Measurements from ENCODE around the gene FHAD1. TPM values are rescaled to one million over a fixed set of nuclear protein-coding genes. Genes with fewer than 3 reads are reported as not detected.

The FHAD1 gene
- total RNA-seq, 1 donor from 2014 or later: 0.21 TPM

DNA sequence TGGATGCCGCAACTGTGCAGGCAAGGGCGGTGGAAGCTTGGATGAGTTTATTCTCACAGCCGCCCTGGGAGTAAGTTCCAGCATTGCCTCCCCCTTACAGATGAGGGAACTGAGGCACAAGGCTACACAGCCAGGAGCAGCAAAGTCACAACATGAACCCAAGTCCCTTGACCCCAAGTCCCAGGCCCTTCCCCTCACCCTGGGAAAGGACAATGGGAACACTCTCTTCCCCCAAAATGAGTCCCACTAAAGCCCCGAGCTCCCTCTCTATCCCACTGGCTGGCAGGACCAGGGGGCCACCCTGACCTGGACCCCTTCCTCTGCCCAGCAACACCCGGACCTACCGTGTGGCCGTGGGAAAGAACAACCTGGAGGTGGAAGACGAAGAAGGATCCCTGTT lies 195.1 kb downstream of the FHAD1 start:
- H3K27me3 ChIP-seq (ENCODE audit: control insufficient read depth, insufficient read depth, low read length): peaks cover 6% of the 10 kb centered on the region
- H3K4me3 ChIP-seq (ENCODE audit: low read depth, low read length): no peak overlapping the region

DNA sequence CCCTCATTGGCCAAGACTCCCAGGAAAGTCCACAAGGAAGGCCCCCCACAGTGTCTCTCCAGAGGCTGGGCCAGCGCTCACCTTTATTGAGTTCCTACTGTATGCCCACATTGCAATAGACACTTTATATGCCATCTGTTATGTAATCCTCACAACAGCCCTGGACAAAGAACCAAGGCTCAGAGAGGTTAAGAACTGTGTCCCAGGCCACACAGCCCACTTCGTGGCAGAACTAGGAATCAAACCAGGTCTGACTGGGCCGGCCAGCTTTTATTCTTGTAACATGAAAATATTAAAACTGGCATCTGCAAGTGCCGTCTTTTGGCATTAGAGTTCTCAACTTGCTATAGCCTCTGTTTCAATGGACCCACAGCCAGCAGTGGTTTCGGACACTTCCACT lies 195.7 kb downstream of the FHAD1 start:
- TF ChIP-seq CTCF (IDR thresholded peaks at IDR 0.05; ENCODE audit: insufficient read depth, low read length, poor library complexity, severe bottlenecking): no peak
- H3K27me3 ChIP-seq (ENCODE audit: control insufficient read depth, insufficient read depth, low read length): peaks cover 6% of the 10 kb centered on the region
- no peaks in the 10 kb centered on the region for H3K36me3 ChIP-seq (ENCODE audit: control insufficient read depth, insufficient read depth, low read length)
- no peak for DNase-seq (ENCODE audit: low read depth)
- no peak overlapping the region for H3K4me3 ChIP-seq (ENCODE audit: low read depth, low read length)

More for the DNA sequence above, 195.1 kb downstream of the FHAD1 start:
- no peaks in the 10 kb centered on the region for H3K36me3 ChIP-seq (ENCODE audit: control insufficient read depth, insufficient read depth, low read length)
- TF ChIP-seq CTCF (IDR thresholded peaks at IDR 0.05; ENCODE audit: insufficient read depth, low read length, poor library complexity, severe bottlenecking): no peak
- no peak for DNase-seq (ENCODE audit: low read depth)

DNA sequence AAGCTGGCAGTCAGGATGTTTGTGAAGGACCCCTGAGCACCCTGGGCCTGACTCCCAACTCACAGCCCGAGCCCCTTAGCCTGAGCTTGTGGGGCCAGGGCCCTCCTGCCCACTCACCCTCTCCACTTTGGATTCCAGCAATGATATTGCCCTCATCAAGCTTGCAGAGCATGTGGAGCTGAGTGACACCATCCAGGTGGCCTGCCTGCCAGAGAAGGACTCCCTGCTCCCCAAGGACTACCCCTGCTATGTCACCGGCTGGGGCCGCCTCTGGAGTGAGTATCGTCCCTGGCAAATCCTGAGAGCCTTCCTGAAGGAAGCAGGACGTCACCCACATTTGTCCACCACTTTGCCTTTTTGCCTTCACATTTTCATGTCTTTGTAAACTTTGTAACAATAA lies 196.3 kb downstream of the FHAD1 start:
- no peaks in the 10 kb centered on the region for H3K36me3 ChIP-seq (ENCODE audit: control insufficient read depth, insufficient read depth, low read length)
- H3K4me3 ChIP-seq (ENCODE audit: low read depth, low read length): no peak overlapping the region
- DNase-seq (ENCODE audit: low read depth): no peak
- no peak for TF ChIP-seq CTCF (IDR thresholded peaks at IDR 0.05; ENCODE audit: insufficient read depth, low read length, poor library complexity, severe bottlenecking)
- peaks cover 6% of the 10 kb centered on the region for H3K27me3 ChIP-seq (ENCODE audit: control insufficient read depth, insufficient read depth, low read length)

GRCh38 chr1:15444468-15445389 lies 197.7 kb downstream of the FHAD1 start:
- no peaks in the 10 kb centered on the region for H3K36me3 ChIP-seq (ENCODE audit: control insufficient read depth, insufficient read depth, low read length)
- DNase-seq (ENCODE audit: low read depth): no peak
- H3K27me3 ChIP-seq (ENCODE audit: control insufficient read depth, insufficient read depth, low read length): peaks cover 6% of the 10 kb centered on the region
- H3K4me3 ChIP-seq (ENCODE audit: low read depth, low read length): no peak overlapping the region
- TF ChIP-seq CTCF (IDR thresholded peaks at IDR 0.05; ENCODE audit: insufficient read depth, low read length, poor library complexity, severe bottlenecking): no peak

- no peaks in the 10 kb centered on the region for H3K36me3 ChIP-seq (ENCODE audit: control insufficient read depth, insufficient read depth, low read length)
- no peak for DNase-seq (ENCODE audit: low read depth)
- no peak for TF ChIP-seq CTCF (IDR thresholded peaks at IDR 0.05; ENCODE audit: insufficient read depth, low read length, poor library complexity, severe bottlenecking)
- H3K4me3 ChIP-seq (ENCODE audit: low read depth, low read length): no peak overlapping the region
- peaks cover 6% of the 10 kb centered on the region for H3K27me3 ChIP-seq (ENCODE audit: control insufficient read depth, insufficient read depth, low read length)
These were observed 198.5 kb downstream of the FHAD1 start for GRCh38 chr1:15445390-15446122.
